Calu3 (cell line): ENCODE data around the gene JPT2. TPM values are rescaled to one million over a fixed set of nuclear protein-coding genes. Genes with fewer than 3 reads are reported as not detected.

ENCODE experiments used
- BruUV-seq: library from RNA; stranded (reverse); fragments of 400-500 nt; replicated peaks from 2 replicates; lab custom pipeline; 2021; lab: Mats Ljungman, UMichigan
- CTCF ChIA-PET: fragments of 300-600 bp; sonication (Branson Sonifier 250); formaldehyde crosslinking; loops from one replicate; lab custom pipeline; 2022; ENCODE audit warnings: antibody characterized with exemption; lab: Charles Lee
- DNase-seq: peaks from one replicate; pipeline ENCODE4 v3.0.0; 2022
- H3K27ac Mint-ChIP-seq: one replicate; pipeline ENCODE4 v1.8.0; 2022; ENCODE audit warnings: mixed read lengths; ENCODE audit not compliant: unreplicated experiment
- H3K27me3 Mint-ChIP-seq: one replicate; pipeline ENCODE4 v1.8.0; 2022; ENCODE audit warnings: mixed read lengths; ENCODE audit not compliant: unreplicated experiment
- H3K36me3 Mint-ChIP-seq: one replicate; pipeline ENCODE4 v1.8.0; 2022; ENCODE audit warnings: mild to moderate bottlenecking, moderate library complexity, mixed read lengths; ENCODE audit not compliant: insufficient read depth, unreplicated experiment
- H3K4me1 Mint-ChIP-seq: one replicate; pipeline ENCODE4 v1.8.0; 2022; ENCODE audit warnings: mild to moderate bottlenecking, low read depth, mixed read lengths; ENCODE audit not compliant: unreplicated experiment
- H3K4me3 Mint-ChIP-seq: one replicate; pipeline ENCODE4 v1.8.0; 2022; ENCODE audit warnings: mild to moderate bottlenecking, low read depth, moderate library complexity, mixed read lengths; ENCODE audit not compliant: unreplicated experiment
- H3K9me3 Mint-ChIP-seq: one replicate; pipeline ENCODE4 v1.8.0; 2022; ENCODE audit warnings: low read depth, mixed read lengths; ENCODE audit not compliant: unreplicated experiment
- CTCF ChIP-seq: fragments of 200-600 bp; IDR thresholded peaks from one replicate; pipeline ENCODE4 v1.8.0; 2022; ENCODE audit warnings: antibody characterized with exemption; ENCODE audit not compliant: unreplicated experiment
- intact Hi-C: fragments of 100-400 bp; cut with micrococcal nuclease; formaldehyde crosslinking; loops from one replicate; pipeline ENCODE4 v1.10.0; 2022; ENCODE audit not compliant: unreplicated experiment
- total RNA-seq: library from RNA; stranded (reverse); gene quantifications from 2 replicates; pipeline ENCODE4 v1.2.3, GENCODE V29; 2022

Gene JPT2
- total RNA-seq, 1 experiment from 2014 or later = 185 TPM

- Mint-ChIP-seq H3K36me3 (peaks cover 18% of the 10 kb centered on the region), H3K27me3 (no peaks in the 10 kb centered on the region), H3K4me1 (no peaks in the 10 kb centered on the region), H3K27ac (no peak overlapping the region), H3K4me3 (no peak overlapping the region), H3K9me3 (no peaks in the 10 kb centered on the region)
- BruUV-seq = no TSS peak
- TF ChIP-seq CTCF = no peak
- intact Hi-C loops = no loop called here
- CTCF ChIA-PET = no interaction called here
- DNase-seq = no peak
Measured at GRCh38 chr16:1734123-1734522, 56.0 kb downstream of the JPT2 start.

- no peak for DNase-seq
- Mint-ChIP-seq H3K27me3 (no peaks in the 10 kb centered on the region), H3K4me3 (no peak overlapping the region), H3K4me1 (no peaks in the 10 kb centered on the region), H3K9me3 (no peaks in the 10 kb centered on the region), H3K36me3 (peaks cover 12% of the 10 kb centered on the region), H3K27ac (no peak overlapping the region)
- intact Hi-C loops = no loop called here
- no TSS peak for BruUV-seq
- TF ChIP-seq CTCF = no peak
- CTCF ChIA-PET = no interaction called here
Measured at GRCh38 chr16:1734816-1735215, 56.7 kb downstream of the JPT2 start.

- H3K27ac Mint-ChIP-seq = no peak overlapping the region
- CTCF ChIA-PET = no interaction called here
Measured at GRCh38 chr16:1740234-1740633, 62.2 kb downstream of the JPT2 start.

GRCh38 chr16:1740781-1741490 lies 62.9 kb downstream of the JPT2 start:
- no peak for TF ChIP-seq CTCF
- CTCF ChIA-PET = no interaction called here
- no peak overlapping the region for H3K27ac Mint-ChIP-seq
- peaks cover 33% of the 10 kb centered on the region for H3K36me3 Mint-ChIP-seq
- H3K27me3 Mint-ChIP-seq = no peaks in the 10 kb centered on the region
- DNase-seq = no peak
- no peaks in the 10 kb centered on the region for H3K9me3 Mint-ChIP-seq
- intact Hi-C loops = no loop called here
- no peaks in the 10 kb centered on the region for H3K4me1 Mint-ChIP-seq
- BruUV-seq = no TSS peak
- no peak overlapping the region for H3K4me3 Mint-ChIP-seq

More at GRCh38 chr16:1740234-1740633, 62.2 kb downstream of the JPT2 start:
- no peak overlapping the region for H3K4me3 Mint-ChIP-seq
- H3K36me3 Mint-ChIP-seq = peaks cover 33% of the 10 kb centered on the region
- no peaks in the 10 kb centered on the region for H3K9me3 Mint-ChIP-seq
- DNase-seq = no peak
- no peaks in the 10 kb centered on the region for H3K27me3 Mint-ChIP-seq
- H3K4me1 Mint-ChIP-seq = no peaks in the 10 kb centered on the region
- no TSS peak for BruUV-seq
- intact Hi-C loops = no loop called here
- TF ChIP-seq CTCF = no peak
